Activated naive CD4-positive, alpha-beta T cell treated with anti-CD3 and anti-CD28 coated beads, Interleukin-2, amount 10 ng/mL, durations not matched to agents 7 days and 5 days (primary cell): ENCODE measurements around the gene CD69.
A peak's percentile ranks its signal among the peaks of the same experiment; 100 is the strongest.

ENCODE experiments used
- CTCF ChIA-PET: fragments of 350-600 bp; sonication (Branson Sonifier 250); formaldehyde crosslinking; loops from one replicate; lab custom pipeline; 2021; ENCODE audit warnings: antibody characterized with exemption; lab: Charles Lee
- DNase-seq: peaks from one replicate; pipeline ENCODE4 v3.0.0-alpha.2; 2020
- H3K27ac Mint-ChIP-seq: one replicate; pipeline ENCODE4 v1.8.0; 2021; ENCODE audit warnings: mild to moderate bottlenecking, moderate library complexity, mixed read lengths
- H3K27me3 Mint-ChIP-seq: one replicate; pipeline ENCODE4 v1.8.0; 2021; ENCODE audit warnings: mild to moderate bottlenecking, mixed read lengths
- H3K36me3 Mint-ChIP-seq: one replicate; pipeline ENCODE4 v1.8.0; 2021; ENCODE audit warnings: mixed read lengths
- H3K4me1 Mint-ChIP-seq: one replicate; pipeline ENCODE4 v1.8.0; 2021; ENCODE audit warnings: mixed read lengths
- H3K4me3 Mint-ChIP-seq: one replicate; pipeline ENCODE4 v1.8.0; 2021; ENCODE audit warnings: mild to moderate bottlenecking, moderate library complexity, mixed read lengths
- H3K9me3 Mint-ChIP-seq: one replicate; pipeline ENCODE4 v1.8.0; 2021; ENCODE audit warnings: mixed read lengths

Gene CD69

DNA sequence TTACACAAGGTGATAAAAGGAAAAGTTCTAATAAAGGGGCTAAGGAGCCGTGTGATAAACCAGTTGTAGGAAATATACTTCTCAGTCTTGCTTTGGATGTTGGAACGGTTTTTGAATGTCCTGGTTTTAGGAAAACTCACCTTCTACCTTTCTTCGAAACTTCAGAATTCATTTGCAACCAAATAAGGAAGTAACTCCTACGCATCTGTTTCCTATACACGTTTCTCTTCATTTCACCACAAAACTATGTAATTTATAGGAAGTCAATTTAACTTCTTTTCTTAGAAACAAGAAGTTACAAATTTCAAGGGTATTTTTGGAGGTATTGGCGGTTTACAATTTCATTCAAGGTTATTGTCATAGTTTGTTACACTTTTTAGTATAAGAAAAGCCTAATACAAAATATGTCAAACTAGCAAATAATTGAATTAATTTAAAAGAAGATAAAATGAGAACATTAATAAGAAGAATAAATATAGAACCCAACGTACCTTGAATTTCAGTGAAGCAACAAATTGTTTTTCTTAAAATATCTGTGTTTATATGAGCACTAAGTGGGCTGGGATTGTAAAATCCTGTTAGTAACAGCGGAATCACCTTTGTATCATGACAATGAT lies 33.2 kb upstream of the CD69 start:
- peak overlapping the region; percentile 95 for H3K27ac Mint-ChIP-seq
- peaks cover 12% of the 10 kb centered on the region for H3K9me3 Mint-ChIP-seq
- CTCF ChIA-PET, result interaction anchor here (0.7 to 10.7 kb wide), 3 partner anchors 25 to 42 kb away, joined by 4 to 657 read pairs (median 8); partner anchors contain the start of gene CD69
- H3K4me1 Mint-ChIP-seq, result peaks cover 71% of the 10 kb centered on the region
- H3K36me3 Mint-ChIP-seq, result peaks cover 25% of the 10 kb centered on the region
- no peak for DNase-seq
- no peaks in the 10 kb centered on the region for H3K27me3 Mint-ChIP-seq
- peak overlapping the region; percentile 74 for H3K4me3 Mint-ChIP-seq

GRCh38 chr12:9792961-9793617 lies 32.4 kb upstream of the CD69 start:
- CTCF ChIA-PET, result no interaction called here
- Mint-ChIP-seq H3K36me3 (peaks cover 25% of the 10 kb centered on the region), H3K4me3 (peak overlapping the region; percentile 74), H3K27me3 (no peaks in the 10 kb centered on the region), H3K4me1 (peaks cover 71% of the 10 kb centered on the region), H3K9me3 (peaks cover 12% of the 10 kb centered on the region), H3K27ac (peak overlapping the region; percentile 95)
- no peak for DNase-seq

DNA sequence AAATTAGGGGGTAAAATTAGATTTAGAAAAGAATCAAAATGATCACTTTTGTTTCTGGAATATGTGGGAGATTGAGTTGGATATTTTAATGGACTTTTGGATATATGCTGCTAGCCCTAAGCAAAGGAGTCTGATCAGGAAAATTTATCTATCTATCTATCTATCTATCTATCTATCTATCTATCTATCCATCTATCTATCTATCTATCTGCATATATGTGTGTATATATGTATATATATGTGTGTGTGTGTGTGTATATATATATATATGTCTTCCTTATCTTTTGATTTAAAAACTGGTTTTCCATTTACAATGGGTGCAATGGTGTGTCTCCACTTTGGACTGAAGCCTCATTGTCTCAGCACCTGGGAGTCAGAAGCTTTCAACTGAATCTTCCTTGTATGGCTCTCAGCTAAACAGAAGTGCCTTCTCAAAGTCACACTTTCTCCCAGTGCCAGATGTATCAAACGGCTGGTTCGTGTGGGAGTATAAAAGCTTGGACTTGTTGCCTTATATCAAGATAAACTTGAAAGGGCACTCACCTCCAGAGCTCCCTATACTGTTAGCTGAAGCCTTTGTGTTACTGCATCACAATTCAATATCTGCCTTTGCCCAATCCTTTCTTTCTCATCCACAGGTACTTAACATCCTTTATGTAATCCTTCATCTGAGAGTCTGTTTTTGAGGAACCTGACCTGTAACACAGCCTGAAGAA lies 31.6 kb upstream of the CD69 start:
- peaks cover 72% of the 10 kb centered on the region for H3K4me1 Mint-ChIP-seq
- no peak for DNase-seq
- CTCF ChIA-PET, result no interaction called here
- peaks cover 12% of the 10 kb centered on the region for H3K9me3 Mint-ChIP-seq
- H3K36me3 Mint-ChIP-seq, result peaks cover 25% of the 10 kb centered on the region
- no peak overlapping the region for H3K4me3 Mint-ChIP-seq
- no peak overlapping the region for H3K27ac Mint-ChIP-seq
- H3K27me3 Mint-ChIP-seq, result no peaks in the 10 kb centered on the region

DNA sequence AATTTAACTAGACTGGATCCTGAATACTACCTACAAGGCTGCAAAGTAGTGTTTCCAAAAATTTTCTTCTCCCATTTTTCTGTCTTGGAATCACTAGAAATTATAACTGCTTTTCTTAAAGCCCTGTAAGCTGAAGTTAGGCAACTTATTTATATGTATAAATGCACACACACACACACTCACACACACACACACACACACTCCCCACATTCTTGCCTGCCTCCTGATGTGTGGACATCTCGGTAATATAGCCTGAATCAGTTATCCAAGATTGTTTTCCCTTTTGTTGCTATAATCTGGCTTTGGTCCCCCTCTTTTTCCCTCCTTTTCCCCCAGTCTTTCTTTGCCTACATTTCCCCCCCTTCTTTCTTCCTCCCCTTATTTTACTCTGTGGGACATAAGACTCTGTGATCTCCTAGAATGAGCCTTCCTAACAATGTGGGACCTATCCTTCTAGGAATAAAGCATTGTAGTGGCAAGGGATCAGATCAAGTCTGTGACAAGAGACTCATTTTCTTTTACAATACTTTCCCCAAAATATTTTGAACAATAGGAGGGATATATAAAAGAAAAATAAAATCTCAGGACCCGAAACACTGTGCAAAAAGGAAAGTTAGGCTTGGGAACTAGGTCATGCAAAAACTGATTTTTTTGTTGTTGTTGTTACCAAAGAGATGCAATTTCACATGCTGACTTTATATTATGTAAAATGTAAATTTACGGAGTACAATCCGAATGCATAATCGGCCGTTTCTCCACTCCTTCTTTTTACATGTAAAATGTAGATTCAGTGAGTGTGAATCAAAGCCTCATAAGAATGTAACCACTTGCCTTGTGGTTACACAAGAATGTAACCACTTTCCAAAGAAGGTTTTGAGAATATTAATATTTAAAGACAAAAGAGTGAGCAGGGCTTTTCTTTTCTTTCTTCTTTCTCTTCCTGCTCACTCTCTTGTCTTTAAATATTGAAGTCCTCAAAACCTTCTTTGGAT lies 26.3 kb upstream of the CD69 start:
- no peak for DNase-seq
- Mint-ChIP-seq H3K27ac (no peak overlapping the region), H3K4me3 (no peak overlapping the region), H3K27me3 (no peaks in the 10 kb centered on the region), H3K4me1 (peaks cover 49% of the 10 kb centered on the region), H3K36me3 (peaks cover 18% of the 10 kb centered on the region), H3K9me3 (peaks cover 11% of the 10 kb centered on the region)
- CTCF ChIA-PET, result interaction anchor here (0.9 kb wide), 1 partner anchor 10 kb away, joined by 3 read pairs; no protein-coding TSS in a partner anchor

- no peak overlapping the region for H3K27ac Mint-ChIP-seq
- DNase-seq, result no peak
- no peak overlapping the region for H3K4me3 Mint-ChIP-seq
- H3K27me3 Mint-ChIP-seq, result no peaks in the 10 kb centered on the region
- peaks cover 51% of the 10 kb centered on the region for H3K4me1 Mint-ChIP-seq
- CTCF ChIA-PET, result interaction anchor here (0.8 kb wide), 1 partner anchor 36 kb away, joined by 3 read pairs; no protein-coding TSS in a partner anchor
- H3K36me3 Mint-ChIP-seq, result peaks cover 14% of the 10 kb centered on the region
- peaks cover 6% of the 10 kb centered on the region for H3K9me3 Mint-ChIP-seq
Observed at GRCh38 chr12:9784816-9785215, 24.1 kb upstream of the CD69 start.

- CTCF ChIA-PET, result interaction anchor here (0.8 kb wide), 1 partner anchor 36 kb away, joined by 3 read pairs; no protein-coding TSS in a partner anchor
- Mint-ChIP-seq H3K27me3 (no peaks in the 10 kb centered on the region), H3K4me3 (no peak overlapping the region), H3K4me1 (peaks cover 55% of the 10 kb centered on the region), H3K36me3 (peaks cover 13% of the 10 kb centered on the region), H3K27ac (no peak overlapping the region), H3K9me3 (peaks cover 9% of the 10 kb centered on the region)
- no peak for DNase-seq
Observed at GRCh38 chr12:9784326-9784725, 23.6 kb upstream of the CD69 start.

DNA sequence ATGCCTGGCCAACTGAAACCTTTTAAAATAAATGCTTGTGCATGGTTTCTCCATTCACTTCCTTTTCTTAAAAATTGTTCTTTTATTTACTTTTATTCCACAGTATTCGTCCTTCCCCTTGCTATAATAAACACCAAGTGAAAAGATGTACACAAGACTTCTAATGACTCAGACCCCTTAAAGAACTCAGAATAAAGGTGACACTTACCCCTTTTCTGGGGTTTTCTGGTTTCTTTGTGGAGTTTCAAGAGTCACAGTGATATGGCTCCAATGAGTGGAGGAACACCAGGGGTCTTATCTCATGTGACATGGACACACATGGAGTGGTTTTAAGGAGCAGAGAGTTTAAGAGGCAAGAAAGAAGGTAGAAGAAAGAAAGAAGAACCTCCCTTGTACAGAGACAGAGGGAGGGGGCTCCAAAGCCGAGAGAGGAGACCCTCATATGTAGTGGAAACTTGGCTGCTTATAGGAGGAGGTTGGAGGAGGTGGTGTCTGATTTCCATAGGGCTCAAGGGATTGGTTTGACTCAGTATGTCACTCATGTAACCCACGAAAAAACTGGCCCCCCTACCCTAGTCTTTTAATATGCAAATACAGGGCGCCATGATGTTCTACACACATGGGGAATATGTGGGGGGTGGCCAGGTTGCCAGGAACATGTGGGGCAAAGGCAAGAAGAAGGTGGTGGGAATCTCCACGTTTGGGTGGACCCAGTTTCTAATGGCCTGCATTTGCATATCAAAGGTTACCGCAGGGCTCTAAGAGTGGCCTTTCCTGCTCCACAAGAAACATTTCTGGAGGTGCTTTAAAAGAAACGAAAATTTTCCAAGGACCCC lies 22.1 kb upstream of the CD69 start:
- Mint-ChIP-seq H3K4me3 (no peak overlapping the region), H3K36me3 (peaks cover 12% of the 10 kb centered on the region), H3K27ac (no peak overlapping the region), H3K27me3 (no peaks in the 10 kb centered on the region), H3K4me1 (peaks cover 60% of the 10 kb centered on the region), H3K9me3 (peaks cover 10% of the 10 kb centered on the region)
- DNase-seq, result no peak
- CTCF ChIA-PET, result no interaction called here

- no peak for DNase-seq
- peaks cover 62% of the 10 kb centered on the region for H3K4me1 Mint-ChIP-seq
- no peaks in the 10 kb centered on the region for H3K27me3 Mint-ChIP-seq
- H3K4me3 Mint-ChIP-seq, result no peak overlapping the region
- peaks cover 10% of the 10 kb centered on the region for H3K9me3 Mint-ChIP-seq
- no peak overlapping the region for H3K27ac Mint-ChIP-seq
- CTCF ChIA-PET, result interaction anchor here (0.8 kb wide), 1 partner anchor 9 kb away, joined by 3 read pairs; no protein-coding TSS in a partner anchor
- H3K36me3 Mint-ChIP-seq, result peaks cover 12% of the 10 kb centered on the region
Observed at GRCh38 chr12:9781360-9781759, 20.7 kb upstream of the CD69 start.

GRCh38 chr12:9779209-9779608 lies 18.5 kb upstream of the CD69 start:
- peaks cover 72% of the 10 kb centered on the region for H3K4me1 Mint-ChIP-seq
- peaks cover 10% of the 10 kb centered on the region for H3K9me3 Mint-ChIP-seq
- CTCF ChIA-PET, result no interaction called here
- H3K27me3 Mint-ChIP-seq, result no peaks in the 10 kb centered on the region
- peaks cover 12% of the 10 kb centered on the region for H3K36me3 Mint-ChIP-seq
- DNase-seq, result no peak
- no peak overlapping the region for H3K27ac Mint-ChIP-seq
- no peak overlapping the region for H3K4me3 Mint-ChIP-seq

DNA sequence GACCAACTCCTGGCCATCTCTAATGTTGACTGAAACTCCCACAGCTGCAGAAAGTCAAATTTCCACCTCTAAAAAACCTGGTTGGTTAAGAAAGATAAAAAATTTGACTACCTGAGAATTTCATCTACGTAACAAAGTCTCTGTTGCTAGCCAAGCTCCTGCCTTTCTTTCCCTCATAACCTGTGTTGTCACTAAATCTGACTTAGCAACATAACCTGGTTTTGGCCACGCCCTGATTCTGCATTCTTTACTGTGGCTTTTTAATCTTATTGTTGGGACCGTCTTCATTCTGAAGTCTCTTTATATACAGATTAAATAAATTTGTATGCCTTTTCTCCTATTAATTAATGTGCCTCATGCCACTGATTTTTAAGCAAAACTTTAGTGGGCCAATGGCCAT lies 16.1 kb upstream of the CD69 start:
- Mint-ChIP-seq H3K9me3 (peaks cover 12% of the 10 kb centered on the region), H3K27me3 (no peaks in the 10 kb centered on the region), H3K27ac (peak overlapping the region; percentile 24), H3K36me3 (peaks cover 18% of the 10 kb centered on the region), H3K4me3 (no peak overlapping the region), H3K4me1 (peaks cover 94% of the 10 kb centered on the region)
- no peak for DNase-seq
- CTCF ChIA-PET, result interaction anchor here (0.8 to 4.0 kb wide), 3 partner anchors 9 to 26 kb away, joined by 3 to 14 read pairs (median 3); no protein-coding TSS in a partner anchor

DNA sequence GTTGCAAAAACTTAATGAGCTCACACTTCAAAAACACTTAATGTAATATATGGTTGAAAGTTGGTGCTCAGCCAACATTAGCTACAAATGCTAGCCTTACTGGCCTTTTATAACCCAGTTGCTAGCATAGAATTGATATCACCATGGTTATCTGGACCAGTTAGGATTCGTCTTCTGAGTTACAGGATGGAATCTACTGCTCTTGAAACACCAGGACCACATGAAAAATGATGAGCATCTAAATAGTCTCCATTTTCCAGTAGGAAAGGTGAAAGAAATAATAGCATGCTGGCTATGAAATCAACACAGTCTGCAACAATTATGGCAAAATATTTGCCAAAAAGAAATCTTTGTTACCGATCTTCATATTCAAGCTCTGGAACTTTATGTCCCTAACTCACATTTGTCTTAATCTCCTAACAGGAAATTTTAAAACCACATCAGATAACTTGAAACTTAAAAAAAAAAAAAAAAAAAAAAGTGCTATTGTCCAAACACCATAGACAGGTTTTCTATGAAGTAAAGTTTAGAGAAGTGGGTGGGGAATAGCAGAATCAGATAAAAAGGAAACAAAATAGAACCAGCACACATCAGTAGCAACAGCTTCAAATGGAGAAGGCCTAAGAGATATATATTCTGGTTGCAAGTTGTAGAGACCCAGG lies 12.6 kb upstream of the CD69 start:
- Mint-ChIP-seq H3K9me3 (peaks cover 1% of the 10 kb centered on the region), H3K27me3 (no peaks in the 10 kb centered on the region), H3K4me1 (peaks cover 93% of the 10 kb centered on the region), H3K36me3 (peaks cover 9% of the 10 kb centered on the region), H3K4me3 (peak overlapping the region; percentile 59), H3K27ac (peak overlapping the region; percentile 88)
- CTCF ChIA-PET, result interaction anchor here (0.7 to 4.0 kb wide), 3 partner anchors 25 to 1882 kb away, joined by 4 to 14 read pairs (median 4); partner anchors contain the start of gene CLEC7A
- DNase-seq, result no peak

DNA sequence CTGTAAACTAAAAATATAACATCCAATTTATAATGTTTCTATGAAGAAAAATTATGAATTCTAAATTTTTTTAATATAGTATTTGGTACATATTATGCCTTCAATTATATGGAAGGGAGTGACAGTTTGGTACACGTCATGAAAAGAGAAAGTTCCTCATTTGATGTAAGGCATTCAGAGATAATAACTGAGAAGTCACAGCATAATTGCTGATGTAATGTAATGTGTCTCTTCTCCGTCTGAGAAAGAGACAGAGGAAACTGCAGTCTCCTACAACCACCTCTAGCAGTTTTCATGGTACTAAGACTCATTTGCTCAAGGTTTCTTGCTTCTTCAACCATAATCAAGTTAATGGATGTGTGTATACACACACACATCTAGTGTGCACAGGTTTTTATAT lies 2.3 kb upstream of the CD69 start:
- Mint-ChIP-seq H3K27ac (peak overlapping the region; percentile 64), H3K4me3 (no peak overlapping the region), H3K4me1 (peaks cover 53% of the 10 kb centered on the region), H3K36me3 (peaks cover 24% of the 10 kb centered on the region), H3K9me3 (peaks cover 2% of the 10 kb centered on the region), H3K27me3 (no peaks in the 10 kb centered on the region)
- no peak for DNase-seq
- CTCF ChIA-PET, result interaction anchor here (0.9 to 23.1 kb wide), 3 partner anchors 12 to 36 kb away, joined by 3 to 657 read pairs (median 35); no protein-coding TSS in a partner anchor
